ENCODE measurements around the gene BCL2L14.

GRCh38 chr12:12133259-12133658, 62.5 kb downstream of the BCL2L14 start:
- TF ChIP-seq EZH2 (IDR thresholded peaks at IDR 0.05; ENCODE audit: low read length) (no peak), CTCF (optimal IDR thresholded peaks at IDR 0.05 in 1 of 3, IDR thresholded peaks at IDR 0.05 in 1 of 3, conservative IDR thresholded peaks at IDR 0.05 in 1 of 3; ENCODE audit: extremely low read depth in 1 of 3, insufficient read depth in 2 of 3, low read length in 3 of 3) (no peak)
